ENCODE data around the gene AURKAIP1. TPM values are rescaled to one million over a fixed set of nuclear protein-coding genes. Genes with fewer than 3 reads are reported as not detected.
A peak's percentile ranks its signal among the peaks of the same experiment; 100 is the strongest.

Gene AURKAIP1
- total and polyA plus RNA-seq, 2 of the 13 experiments (the other 11 are each of a cell fraction or from before 2014, with no cell fraction given) = 69.5 to 175 TPM

GRCh38 chr1:1341549-1342021 is 33.4 kb downstream of the AURKAIP1 start:
- BruUV-seq (replicated peaks) = no TSS peak
- WGBS (ENCODE audit: low lambda C conversion rate) = 100% methylated on average over 6 of the region's 17 CpGs
- ATAC-seq (no peak), DNase-seq (ENCODE audit: low spot score) (no peak), FAIRE-seq (no peak)
- H2AFZ ChIP-seq (ENCODE audit: low read length) = no peak overlapping the region
- H3K9me3 ChIP-seq (ENCODE audit: low read length) = no peaks in the 10 kb centered on the region
- no peak overlapping the region for H3K9ac ChIP-seq (ENCODE audit: insufficient read depth, low read depth, low read length)
- peaks cover 32% of the 10 kb centered on the region for H3K4me1 ChIP-seq (ENCODE audit: insufficient read depth, low read length)
- in situ Hi-C loops (cut with HindIII; ENCODE audit: extremely low pct_ligation_motif_present, low pct_unique_long_range_greater_than_20kb) = no loop called here
- peaks cover 18% of the 10 kb centered on the region; the same call in 1 of the 2 replicates for H4K20me1 ChIP-seq (ENCODE audit: insufficient read depth, low read length)
- TF ChIP-seq TMF1 (CRISPR knock-in tag; IDR thresholded peaks at IDR 0.05; ENCODE audit: low read depth) (no peak), RBM22 (optimal IDR thresholded peaks at IDR 0.05; ENCODE audit: low read length) (peak; percentile 23), ARNT2 (CRISPR knock-in tag; IDR thresholded peaks at IDR 0.05; ENCODE audit: low read depth) (no peak), ZFP41 (CRISPR knock-in tag; IDR thresholded peaks at IDR 0.05; ENCODE audit: borderline replicate concordance) (no peak)
- no peak overlapping the region for H3K4me3 ChIP-seq (replicated peaks in 1 of 3; ENCODE audit: insufficient read depth in 1 of 3, low read depth in 2 of 3, low read length in 3 of 3)
- intact Hi-C loops (cut with micrococcal nuclease; ENCODE audit: unreplicated experiment) = no loop called here
- no peak overlapping the region for H3K27ac ChIP-seq (ENCODE audit: extremely low read length, insufficient read depth, low read length)
- ChIA-PET POLR2A (no interaction called here), CTCF (ENCODE audit: low intra/inter-chr PET ratio, low total read pairs) (no interaction called here)
- peaks cover 13 to 26% of the 10 kb centered on the region in 2 experiments for H3K36me3 ChIP-seq (replicated peaks in 1 of 2; ENCODE audit: control insufficient read depth in 1 of 2, insufficient read depth in 2 of 2, low read length in 2 of 2)
- no peaks in the 10 kb centered on the region for H3K27me3 ChIP-seq (ENCODE audit: control insufficient read depth in 1 of 2, insufficient read depth in 2 of 2, low read length in 2 of 2)
- H3K79me2 ChIP-seq (ENCODE audit: insufficient read depth, low read length) = peaks cover 27% of the 10 kb centered on the region
- no peak overlapping the region for H3K4me2 ChIP-seq (ENCODE audit: low read depth, low read length)

GRCh38 chr1:1340791-1341548 is 34.0 kb downstream of the AURKAIP1 start:
- H3K4me2 ChIP-seq (ENCODE audit: low read depth, low read length) = no peak overlapping the region
- H3K9me3 ChIP-seq (ENCODE audit: low read length) = no peaks in the 10 kb centered on the region
- H3K79me2 ChIP-seq (ENCODE audit: insufficient read depth, low read length) = peaks cover 21% of the 10 kb centered on the region
- H3K36me3 ChIP-seq (replicated peaks in 1 of 2; ENCODE audit: control insufficient read depth in 1 of 2, insufficient read depth in 2 of 2, low read length in 2 of 2) = peaks cover 13 to 26% of the 10 kb centered on the region in 2 experiments
- DNase-seq (ENCODE audit: low spot score) (no peak), ATAC-seq (no peak), FAIRE-seq (no peak)
- H3K27me3 ChIP-seq (ENCODE audit: control insufficient read depth in 1 of 2, insufficient read depth in 2 of 2, low read length in 2 of 2) = no peaks in the 10 kb centered on the region
- H2AFZ ChIP-seq (ENCODE audit: low read length) = no peak overlapping the region
- POLR2A ChIA-PET = no interaction called here
- H3K4me1 ChIP-seq (ENCODE audit: insufficient read depth, low read length) = peaks cover 25% of the 10 kb centered on the region
- intact Hi-C loops (cut with micrococcal nuclease; ENCODE audit: unreplicated experiment) (no loop called here), in situ Hi-C loops (cut with HindIII; ENCODE audit: extremely low pct_ligation_motif_present, low pct_unique_long_range_greater_than_20kb) (no loop called here)
- no peak overlapping the region for H3K4me3 ChIP-seq (replicated peaks in 1 of 3; ENCODE audit: insufficient read depth in 1 of 3, low read depth in 2 of 3, low read length in 3 of 3)
- peaks cover 14% of the 10 kb centered on the region; the same call in 1 of the 2 replicates for H4K20me1 ChIP-seq (ENCODE audit: insufficient read depth, low read length)
- H3K9ac ChIP-seq (ENCODE audit: insufficient read depth, low read depth, low read length) = no peak overlapping the region
- no peak overlapping the region for H3K27ac ChIP-seq (ENCODE audit: extremely low read length, insufficient read depth, low read length)
- CTCF ChIA-PET (ENCODE audit: low intra/inter-chr PET ratio, low total read pairs) = no interaction called here
- BruUV-seq (replicated peaks) = no TSS peak
- WGBS (ENCODE audit: low lambda C conversion rate) = 94% methylated on average over 36 of the region's 36 CpGs
- TF ChIP-seq MNT (IDR thresholded peaks at IDR 0.05) (peak; percentile 58), MATR3 (CRISPR knock-in tag; IDR thresholded peaks at IDR 0.05) (no peak), HMG20B (CRISPR knock-in tag; conservative IDR thresholded peaks at IDR 0.05) (no peak), RFXAP (CRISPR knock-in tag; IDR thresholded peaks at IDR 0.05; ENCODE audit: borderline replicate concordance) (no peak), BATF2 (CRISPR knock-in tag; IDR thresholded peaks at IDR 0.05) (no peak), HDAC1 (CRISPR knock-in tag; IDR thresholded peaks at IDR 0.05) (no peak), TARDBP (CRISPR knock-in tag; IDR thresholded peaks at IDR 0.05) (0 out of 2 replicates have a peak, but pooled peaks have one; percentile 69), MED13 (CRISPR knock-in tag; IDR thresholded peaks at IDR 0.05) (no peak), ZBTB46 (CRISPR knock-in tag; IDR thresholded peaks at IDR 0.05; ENCODE audit: borderline replicate concordance) (no peak), SOX5 (CRISPR knock-in tag; IDR thresholded peaks at IDR 0.05; ENCODE audit: borderline replicate concordance) (no peak), ZSCAN25 (CRISPR knock-in tag; IDR thresholded peaks at IDR 0.05) (peak; percentile 56; the same call in 1 of the 2 replicates)
